HCT116 (cell line): ENCODE data around the gene GPRIN1.

Source experiments
- ATF3 ChIP-seq: IDR thresholded peaks from 2 replicates; pipeline ENCODE4 v1.6.1; 2012
- CEBPB ChIP-seq: IDR thresholded peaks from 2 replicates; pipeline ENCODE4 v1.6.1; 2012; ENCODE audit warnings: low read depth
- CTCF ChIP-seq, 3 experiments: fragments of 200-600 bp in 1 of 3; sonication (generic) in 1 of 3; IDR thresholded peaks in 2 of 3; conservative IDR thresholded peaks in 1 of 3; 2 replicates each; pipeline ENCODE4 v1.5.1; 2012 to 2017; ENCODE audit warnings: low read depth in 2 of 3, low read length in 2 of 3, antibody characterized with exemption in 1 of 3, borderline replicate concordance in 1 of 3, control low read depth in 1 of 3, mild to moderate bottlenecking in 1 of 3, mixed read lengths in 1 of 3, mixed run types in 1 of 3, moderate library complexity in 1 of 3; ENCODE audit not compliant: insufficient read depth in 1 of 3
- EZH2 ChIP-seq: fragments of 200-600 bp; sonication (generic); IDR thresholded peaks from 2 replicates; pipeline ENCODE4 v1.6.1; 2017; ENCODE audit warnings: antibody characterized with exemption, mixed run types
- FOSL1 ChIP-seq: IDR thresholded peaks from 2 replicates; pipeline ENCODE4 v1.6.1; 2012; ENCODE audit warnings: low read depth
- POLR2AphosphoS5 ChIP-seq: IDR thresholded peaks from 2 replicates; pipeline ENCODE4 v1.6.1; 2011; ENCODE audit warnings: mild to moderate bottlenecking, low read depth, low read length, moderate library complexity
- TF ChIP-seq, protein P1 (sequence below): IDR thresholded peaks from 2 replicates; pipeline ENCODE4 v1.6.1; 2012

- TF ChIP-seq CTCF (IDR thresholded peaks at IDR 0.05 in 2 of 3, conservative IDR thresholded peaks at IDR 0.05 in 1 of 3; ENCODE audit: borderline replicate concordance in 1 of 3, insufficient read depth in 1 of 3, low read depth in 2 of 3, low read length in 2 of 3) (no peak), CEBPB (no peak), POLR2AphosphoS5 (no peak), ATF3 (no peak), EZH2 (no peak), FOSL1 (no peak)
- TF ChIP-seq, protein P1, sequence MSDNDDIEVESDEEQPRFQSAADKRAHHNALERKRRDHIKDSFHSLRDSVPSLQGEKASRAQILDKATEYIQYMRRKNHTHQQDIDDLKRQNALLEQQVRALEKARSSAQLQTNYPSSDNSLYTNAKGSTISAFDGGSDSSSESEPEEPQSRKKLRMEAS = no peak
These were observed 1.5 kb upstream of the GPRIN1 start for GRCh38 chr5:176611435-176611834.
